ENCODE results near the gene OR3A2.
"Not testable (repeated sequence)": the region's sequence is repeated elsewhere in the genome, so short reads cannot be mapped to it uniquely, and the experiment has no call there.

OR3A2 gene

GRCh38 chr17:3298260-3298659 is 87.8 kb downstream of the OR3A2 start, which contains the start of gene OR3A1:
TSS of gene OR3A1 (minus strand) at chr17:3298360. CDS start at chr17:3292582, 5,778 bp downstream.
- Mint-ChIP-seq H3K9me3 (peaks cover 67% of the 10 kb centered on the region), H3K36me3 (ENCODE audit: low read depth) (no peaks in the 10 kb centered on the region), H3K27me3 (ENCODE audit: low read depth, poor library complexity) (no peaks in the 10 kb centered on the region), H3K4me3 (no peak within 1 kb of the TSS), H3K4me1 (no peaks in the 10 kb centered on the region), H3K27ac (no peak within 1 kb of the TSS)
- no peak for DNase-seq
- no peak for TF ChIP-seq CTCF (IDR thresholded peaks at IDR 0.05)

GRCh38 chr17:3295632-3296031 is 90.5 kb downstream of the OR3A2 start:
- TF ChIP-seq CTCF (IDR thresholded peaks at IDR 0.05) = no peak
- no peaks in the 10 kb centered on the region for H3K27me3 Mint-ChIP-seq (ENCODE audit: low read depth, poor library complexity)
- no peak overlapping the region for H3K4me3 Mint-ChIP-seq
- H3K9me3 Mint-ChIP-seq = peaks cover 75% of the 10 kb centered on the region
- DNase-seq = no peak
- H3K27ac Mint-ChIP-seq = no peak overlapping the region
- no peaks in the 10 kb centered on the region for H3K4me1 Mint-ChIP-seq
- H3K36me3 Mint-ChIP-seq (ENCODE audit: low read depth) = no peaks in the 10 kb centered on the region

DNA sequence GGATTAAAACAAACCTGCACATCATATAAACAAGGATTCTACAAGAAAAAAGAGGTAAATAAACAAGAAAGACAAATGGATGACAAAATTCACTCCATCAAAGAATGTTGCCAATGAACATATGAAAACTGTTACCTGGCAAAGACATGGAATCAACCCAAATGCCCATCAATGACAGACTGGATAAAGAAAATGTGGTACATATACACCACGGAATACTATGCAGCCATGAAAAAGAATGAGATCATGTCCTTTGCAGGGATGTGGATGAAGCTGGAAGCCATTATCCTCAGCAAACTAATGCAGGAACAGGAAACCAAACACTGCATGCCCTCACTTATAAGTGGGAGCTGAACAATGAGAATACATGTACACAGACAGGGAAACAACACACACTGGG is 92.6 kb downstream of the OR3A2 start:
- DNase-seq; H3K4me3 Mint-ChIP-seq; H3K4me1 Mint-ChIP-seq; H3K36me3 Mint-ChIP-seq (ENCODE audit: low read depth); H3K27ac Mint-ChIP-seq; H3K27me3 Mint-ChIP-seq (ENCODE audit: low read depth, poor library complexity): not testable (repeated sequence)
- peaks cover 77% of the 10 kb centered on the region for H3K9me3 Mint-ChIP-seq

- no peak for DNase-seq
- H3K9me3 Mint-ChIP-seq = peaks cover 75% of the 10 kb centered on the region
- no peaks in the 10 kb centered on the region for H3K36me3 Mint-ChIP-seq (ENCODE audit: low read depth)
- H3K4me1 Mint-ChIP-seq = no peaks in the 10 kb centered on the region
- H3K27ac Mint-ChIP-seq = no peak overlapping the region
- no peak overlapping the region for H3K4me3 Mint-ChIP-seq
- TF ChIP-seq CTCF (IDR thresholded peaks at IDR 0.05) = no peak
- peaks cover 5% of the 10 kb centered on the region for H3K27me3 Mint-ChIP-seq (ENCODE audit: low read depth, poor library complexity)
Observed at GRCh38 chr17:3282901-3283300, 103.2 kb downstream of the OR3A2 start.

DNA sequence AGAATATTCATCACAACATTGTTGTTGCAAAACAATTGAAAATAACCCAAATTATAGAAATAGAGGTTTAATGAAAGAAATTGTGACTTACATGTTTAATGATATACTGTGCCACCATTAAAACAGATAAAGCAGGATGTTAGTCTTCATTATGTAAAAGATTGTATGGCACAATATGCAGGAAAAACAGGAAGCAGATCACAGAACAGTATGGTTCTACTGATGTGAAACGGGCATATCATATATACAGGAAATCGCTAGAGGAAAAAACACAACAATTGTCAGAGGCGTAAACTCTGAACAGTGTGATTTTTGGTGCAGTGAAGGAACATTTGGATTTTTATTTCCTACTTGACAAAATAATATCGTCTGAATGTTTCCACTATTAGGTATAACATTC is 110.0 kb downstream of the OR3A2 start:
- H3K27ac Mint-ChIP-seq = no peak overlapping the region

DNA sequence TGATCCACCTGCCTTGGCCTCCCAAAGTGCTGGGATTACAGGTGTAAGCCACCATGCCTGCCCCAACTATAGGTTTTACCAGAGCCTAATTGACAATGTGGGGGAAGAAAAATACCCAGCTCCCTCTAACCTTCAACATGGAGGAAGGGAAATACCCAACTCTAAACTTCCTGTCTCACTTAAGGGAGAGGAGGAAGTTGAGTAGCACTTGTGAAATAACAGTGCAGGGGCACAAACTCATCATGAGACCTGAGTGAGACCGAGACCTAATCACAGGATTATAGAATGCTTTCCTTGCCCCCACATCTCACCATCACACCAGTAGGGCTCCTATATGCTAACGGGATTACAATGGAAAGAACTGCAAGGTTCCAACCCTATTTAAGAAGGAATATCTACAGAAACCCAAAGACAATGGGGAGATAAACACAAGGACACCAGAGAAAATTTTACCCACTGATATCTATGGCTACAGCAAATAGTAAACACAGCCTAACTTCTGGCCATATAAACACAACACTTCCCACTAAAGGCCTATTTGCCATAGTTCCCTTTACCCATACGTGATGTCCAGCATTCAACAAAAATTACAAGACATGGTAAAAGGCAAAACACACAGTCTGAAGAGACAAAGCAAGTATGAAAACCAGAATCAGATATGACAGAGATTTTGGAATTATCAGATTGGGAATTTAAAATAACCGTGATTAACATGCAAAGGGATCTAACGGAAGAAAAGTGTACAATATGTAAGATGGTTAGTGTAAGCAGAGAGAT is 114.8 kb downstream of the OR3A2 start:
- H3K9me3 Mint-ChIP-seq = peaks cover 55% of the 10 kb centered on the region
- no peaks in the 10 kb centered on the region for H3K36me3 Mint-ChIP-seq (ENCODE audit: low read depth)
- no peak overlapping the region for H3K27ac Mint-ChIP-seq
- no peak for DNase-seq
- H3K4me1 Mint-ChIP-seq = no peaks in the 10 kb centered on the region
- no peak overlapping the region for H3K4me3 Mint-ChIP-seq
- H3K27me3 Mint-ChIP-seq (ENCODE audit: low read depth, poor library complexity) = peaks cover 10% of the 10 kb centered on the region
- TF ChIP-seq CTCF (IDR thresholded peaks at IDR 0.05) = no peak

More for the DNA sequence above, 110.0 kb downstream of the OR3A2 start:
- Mint-ChIP-seq H3K27me3 (ENCODE audit: low read depth, poor library complexity) (peaks cover 2% of the 10 kb centered on the region), H3K4me1 (no peaks in the 10 kb centered on the region), H3K36me3 (ENCODE audit: low read depth) (no peaks in the 10 kb centered on the region), H3K9me3 (peaks cover 55% of the 10 kb centered on the region), H3K4me3 (no peak overlapping the region)
- no peak for TF ChIP-seq CTCF (IDR thresholded peaks at IDR 0.05)
- no peak for DNase-seq
